GM19099 (cell line): ENCODE measurements around the gene DCAF5.

ENCODE experiments used
- POLR2A ChIP-seq: IDR thresholded peaks from 3 replicates; pipeline ENCODE4 v1.6.1; 2011; ENCODE audit warnings: low read depth; ENCODE audit not compliant: insufficient read length; ENCODE audit errors: extremely low read depth

Gene DCAF5

DNA sequence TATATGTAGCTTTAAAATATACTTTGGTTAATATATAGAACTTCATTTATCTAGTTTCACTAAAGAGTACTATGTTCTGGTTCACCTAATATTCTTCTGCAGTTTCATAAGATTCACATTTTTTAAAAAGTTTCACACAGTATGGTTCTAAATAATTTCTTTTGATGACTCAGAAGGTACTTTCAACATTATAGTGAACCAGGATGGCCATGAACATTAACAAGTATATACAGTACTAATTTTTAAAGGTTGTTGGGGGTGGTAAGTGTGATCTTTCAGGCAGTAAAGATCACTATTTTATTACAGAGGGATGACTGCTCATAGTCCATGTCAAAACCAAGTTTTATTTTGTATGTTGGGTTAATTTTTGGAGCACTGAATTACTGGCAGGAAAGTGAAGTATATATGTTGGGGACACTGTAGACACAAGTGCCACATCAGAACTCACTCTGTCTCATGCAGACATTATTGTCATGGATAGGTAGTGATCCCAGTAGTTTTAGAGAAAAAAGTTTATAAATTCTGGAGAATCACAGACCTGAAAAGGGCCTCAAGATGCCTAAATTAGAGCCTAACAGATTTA lies 60.0 kb downstream of the DCAF5 start:
- no peak for TF ChIP-seq POLR2A

GRCh38 chr14:69091695-69092094 lies 61.2 kb downstream of the DCAF5 start:
- TF ChIP-seq POLR2A: no peak

- TF ChIP-seq POLR2A: no peak
Measured at GRCh38 chr14:69091006-69091405, 61.9 kb downstream of the DCAF5 start.

DNA sequence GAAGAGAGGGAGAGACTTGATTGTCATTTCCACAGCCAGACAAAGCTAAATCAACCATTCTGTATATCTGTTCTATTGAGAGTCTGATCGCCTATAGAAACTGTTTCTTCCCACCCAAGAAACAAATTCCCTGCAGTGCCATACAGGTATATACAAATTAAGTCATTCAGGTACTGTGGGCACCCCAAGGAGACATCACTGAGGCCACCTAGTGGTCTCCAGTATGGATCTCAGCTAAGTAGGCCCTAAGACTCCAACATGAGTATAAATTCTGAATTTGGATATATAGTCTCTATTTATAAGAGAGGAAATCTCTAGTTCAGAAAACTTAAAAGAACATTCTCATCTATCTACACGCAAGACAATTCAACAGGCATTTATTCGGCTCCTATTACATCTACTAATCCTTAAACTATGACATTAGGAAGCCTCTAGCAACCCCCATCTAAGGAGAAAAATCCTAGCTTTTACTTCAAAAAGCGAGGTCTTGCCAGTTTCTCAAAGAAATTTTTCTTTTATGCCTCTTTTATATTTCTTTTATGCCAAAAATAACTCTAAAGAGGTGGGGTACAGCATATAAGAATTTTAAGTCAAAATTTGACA lies 62.6 kb downstream of the DCAF5 start:
- no peak for TF ChIP-seq POLR2A

- no peak for TF ChIP-seq POLR2A
Measured at GRCh38 chr14:69089046-69089445, 63.9 kb downstream of the DCAF5 start.

DNA sequence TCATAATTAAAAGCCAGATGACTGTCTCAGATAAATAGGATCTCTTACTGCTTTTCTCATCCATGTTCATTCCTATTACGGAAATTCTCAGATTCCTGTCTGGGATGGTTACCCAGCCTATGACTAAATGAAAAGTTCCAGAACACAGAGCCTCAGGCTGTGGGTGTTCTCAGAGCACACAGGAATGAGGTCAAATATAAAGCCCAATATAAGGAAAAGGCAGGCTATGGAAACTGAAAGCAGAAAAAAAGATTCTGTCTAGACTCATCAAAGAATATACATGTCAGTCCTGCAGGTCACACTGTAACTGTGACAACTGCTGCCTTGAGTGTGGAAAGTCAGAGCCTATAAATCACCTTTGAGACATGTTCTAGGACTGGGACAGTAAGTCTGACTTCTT lies 64.3 kb downstream of the DCAF5 start:
- no peak for TF ChIP-seq POLR2A

GRCh38 chr14:69087061-69087461 lies 65.9 kb downstream of the DCAF5 start:
- TF ChIP-seq POLR2A: no peak

GRCh38 chr14:69086537-69086936 lies 66.4 kb downstream of the DCAF5 start:
- no peak for TF ChIP-seq POLR2A

- no peak for TF ChIP-seq POLR2A
Measured at GRCh38 chr14:69084023-69084422, 68.9 kb downstream of the DCAF5 start.

- no peak for TF ChIP-seq POLR2A
Measured at GRCh38 chr14:69083181-69083580, 69.7 kb downstream of the DCAF5 start.

GRCh38 chr14:69081271-69081670 lies 71.6 kb downstream of the DCAF5 start:
- TF ChIP-seq POLR2A: no peak

- no peak for TF ChIP-seq POLR2A
Measured at GRCh38 chr14:69079747-69080146, 73.2 kb downstream of the DCAF5 start.

DNA sequence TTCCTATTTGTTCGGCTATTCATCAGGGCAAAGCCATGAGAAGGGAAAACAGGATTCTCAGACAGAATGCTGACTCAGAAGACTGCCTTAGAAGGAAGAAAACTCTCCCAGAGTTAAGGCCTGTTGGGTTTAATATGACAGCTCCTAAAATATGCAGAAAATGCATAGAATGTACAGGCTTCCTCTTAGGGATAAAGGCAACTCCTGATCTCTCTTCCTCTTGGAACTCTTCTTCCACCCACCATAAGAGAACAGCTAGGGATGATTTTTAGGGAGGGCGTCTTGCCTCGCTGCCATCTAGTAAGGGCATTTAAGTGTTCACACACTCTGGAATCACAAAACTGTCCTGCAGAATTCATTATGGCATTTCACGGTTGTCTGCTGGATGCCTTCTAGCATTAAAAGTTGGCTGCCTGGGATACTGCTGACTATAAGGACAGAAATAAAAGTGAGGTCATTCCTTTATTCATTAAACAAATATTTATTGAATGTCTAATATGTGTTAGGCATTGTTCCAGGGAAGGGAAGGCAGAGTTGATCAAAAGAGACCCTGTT lies 73.7 kb downstream of the DCAF5 start:
- TF ChIP-seq POLR2A: no peak

GRCh38 chr14:69077841-69078240 lies 75.1 kb downstream of the DCAF5 start:
- TF ChIP-seq POLR2A: no peak

DNA sequence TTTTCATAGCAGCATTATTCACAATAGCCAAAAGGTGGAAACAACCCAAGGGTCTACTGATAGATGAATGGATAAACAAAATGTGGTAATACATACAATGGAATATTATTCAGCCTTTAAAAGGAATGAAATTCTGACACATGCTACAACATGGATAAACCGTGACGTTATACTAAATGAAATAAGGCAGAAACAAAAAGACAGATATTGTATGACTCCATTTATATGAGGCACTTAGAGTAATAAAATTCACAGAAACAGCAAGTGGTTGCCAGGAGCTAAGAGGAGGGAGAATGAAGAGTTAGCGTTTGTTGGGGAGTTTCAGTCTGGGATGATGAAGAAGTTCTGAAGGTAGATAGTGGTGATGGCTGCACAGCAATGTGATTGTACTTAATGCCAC lies 76.6 kb downstream of the DCAF5 start:
- no peak for TF ChIP-seq POLR2A

GRCh38 chr14:69073915-69074314 lies 79.0 kb downstream of the DCAF5 start:
- no peak for TF ChIP-seq POLR2A

GRCh38 chr14:69073429-69073828 lies 79.5 kb downstream of the DCAF5 start:
- no peak for TF ChIP-seq POLR2A

- TF ChIP-seq POLR2A: no peak
Measured at GRCh38 chr14:69072584-69072983, 80.3 kb downstream of the DCAF5 start.
